ENCODE results near the gene TEDDM1.

The TEDDM1 gene

DNA sequence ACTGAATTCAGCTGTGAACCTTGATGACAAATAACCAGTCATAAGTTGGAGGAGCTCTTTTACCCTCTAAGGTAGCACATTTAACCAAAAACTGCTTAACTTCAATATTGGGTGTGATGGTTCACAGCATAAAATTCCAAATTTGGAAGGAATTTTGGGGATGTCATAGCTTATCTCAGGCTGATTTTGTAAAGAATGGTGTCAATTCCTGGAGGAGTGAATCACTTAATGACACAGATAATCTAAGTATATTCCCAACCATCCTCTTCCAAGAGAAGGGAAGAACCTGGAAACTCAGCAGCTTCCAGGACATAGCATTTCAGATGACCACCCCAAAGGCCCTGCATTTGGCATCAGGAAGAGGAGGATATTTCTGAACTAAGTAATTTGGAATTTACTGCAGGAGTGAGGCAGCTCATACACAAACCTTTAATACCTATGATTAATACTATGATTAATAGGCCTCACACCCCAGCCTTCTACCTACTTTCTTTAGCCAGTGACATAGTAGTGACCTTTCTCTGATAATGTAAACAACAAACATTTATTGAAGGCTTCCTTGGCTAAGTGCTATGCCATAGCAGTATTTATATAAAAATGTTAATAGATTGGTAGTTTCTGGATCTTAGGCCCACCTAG is 23.4 kb downstream of the TEDDM1 start:
- no peak for DNase-seq

DNA sequence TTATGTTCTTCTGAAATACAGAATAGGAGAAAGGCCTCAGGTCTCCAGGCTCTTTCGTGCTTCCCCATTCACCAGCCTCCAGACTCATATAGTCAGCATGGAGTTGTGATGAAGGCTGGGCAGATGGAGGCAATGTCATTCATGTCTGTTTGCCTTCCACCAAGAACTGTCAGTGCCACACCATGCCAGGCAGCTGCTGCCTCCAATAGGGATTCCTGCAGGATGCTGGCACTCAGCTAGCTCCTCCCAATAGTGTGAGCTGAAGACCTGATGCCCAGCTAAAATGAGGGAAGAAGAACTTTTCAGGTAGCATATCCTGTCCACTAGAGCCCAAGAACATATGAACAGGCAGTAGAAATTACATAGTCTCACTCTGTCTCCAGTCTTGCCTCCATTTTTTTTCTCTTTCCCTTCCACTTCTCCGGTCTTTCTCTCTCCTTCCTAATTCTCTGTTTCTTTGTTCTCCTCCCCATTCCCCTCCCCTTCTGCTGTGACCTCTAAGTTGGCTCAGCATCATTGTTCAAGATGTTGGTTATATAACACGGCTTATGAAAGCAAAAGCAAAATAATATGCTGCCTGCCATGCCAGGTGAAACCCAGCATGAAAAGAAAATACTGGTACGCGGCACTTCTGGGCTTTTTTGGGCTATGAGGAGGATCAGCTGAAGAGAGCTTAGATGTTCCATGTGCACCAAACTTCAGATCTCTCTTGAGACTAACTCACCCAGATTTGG is 26.2 kb downstream of the TEDDM1 start:
- no peak for DNase-seq

DNA sequence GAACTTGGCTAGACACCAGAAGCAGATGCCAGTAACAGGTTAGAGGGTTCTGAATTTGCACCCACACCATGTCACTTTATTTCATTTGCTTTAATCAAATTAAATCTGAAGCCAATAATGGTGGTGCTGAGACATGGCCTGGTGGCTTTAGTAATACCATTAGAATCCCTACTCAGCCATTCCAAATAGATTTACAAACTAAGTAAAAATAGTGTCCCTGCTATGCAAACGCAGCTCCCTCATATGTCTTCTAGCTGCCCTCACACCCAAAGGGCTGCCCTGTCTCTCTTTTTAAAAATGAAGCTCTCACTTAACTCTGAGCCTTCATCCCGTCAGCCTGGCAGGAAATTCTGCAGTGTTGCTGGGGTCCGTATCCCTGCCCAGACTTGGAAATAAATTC is 29.9 kb downstream of the TEDDM1 start:
- no peak for DNase-seq

DNA sequence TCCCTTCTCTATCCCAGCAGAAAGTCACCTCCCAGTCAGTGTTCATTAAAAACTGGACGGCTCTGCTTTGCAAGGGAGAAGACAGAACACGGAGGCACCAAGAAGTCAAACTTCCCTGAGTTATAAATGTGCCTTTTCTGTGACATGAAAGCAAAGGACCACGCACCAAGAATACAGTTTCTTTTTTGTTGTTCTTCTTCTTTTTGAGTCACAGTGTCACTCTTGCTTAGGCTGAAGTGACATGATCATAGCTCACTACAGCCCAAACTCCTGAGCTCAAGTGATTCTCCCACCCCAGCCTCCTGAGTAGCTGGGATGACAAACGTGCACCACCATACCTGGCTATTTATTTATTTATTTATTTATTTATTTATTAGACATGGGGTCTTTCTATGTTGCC is 31.6 kb downstream of the TEDDM1 start:
- no peak for DNase-seq

DNA sequence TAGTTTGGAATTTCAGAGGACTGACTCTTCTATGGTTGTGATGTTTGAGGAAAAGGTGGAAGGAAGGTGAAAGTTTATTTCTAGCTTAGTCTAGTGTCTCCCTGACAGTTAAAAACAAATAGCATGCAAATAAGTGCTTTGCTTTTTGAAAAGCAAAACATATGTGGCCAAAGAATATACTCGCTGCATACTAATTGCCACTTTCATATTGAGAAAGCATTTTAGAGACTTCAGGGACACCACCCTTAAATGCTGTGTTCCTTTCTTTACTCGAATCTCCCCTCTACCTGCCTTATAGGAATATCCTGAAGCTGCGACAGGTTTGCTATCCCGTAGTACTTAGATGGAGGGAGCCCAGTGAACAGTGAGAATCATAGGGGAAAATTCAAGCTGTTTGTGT is 32.1 kb downstream of the TEDDM1 start:
- DNase-seq = no peak

DNA sequence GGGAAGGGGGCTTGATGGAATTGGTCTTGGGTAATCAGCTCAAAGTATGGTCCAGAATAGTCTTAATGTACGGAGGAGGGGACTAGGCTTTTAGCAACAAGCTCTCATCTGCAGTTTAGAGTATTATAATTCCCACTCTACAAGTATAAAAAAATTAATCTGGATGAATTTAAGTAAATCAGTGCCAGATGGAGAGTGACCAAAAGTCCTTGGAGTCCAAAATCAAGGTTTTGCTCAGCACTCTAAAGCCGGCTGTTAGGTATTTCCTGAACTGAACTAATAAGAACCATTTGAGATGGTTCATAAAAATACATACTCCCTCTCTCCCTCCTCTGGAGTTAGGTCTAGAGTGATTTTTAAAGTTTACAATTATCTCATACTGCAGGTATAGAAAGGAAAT is 32.5 kb downstream of the TEDDM1 start:
- DNase-seq = no peak

DNA sequence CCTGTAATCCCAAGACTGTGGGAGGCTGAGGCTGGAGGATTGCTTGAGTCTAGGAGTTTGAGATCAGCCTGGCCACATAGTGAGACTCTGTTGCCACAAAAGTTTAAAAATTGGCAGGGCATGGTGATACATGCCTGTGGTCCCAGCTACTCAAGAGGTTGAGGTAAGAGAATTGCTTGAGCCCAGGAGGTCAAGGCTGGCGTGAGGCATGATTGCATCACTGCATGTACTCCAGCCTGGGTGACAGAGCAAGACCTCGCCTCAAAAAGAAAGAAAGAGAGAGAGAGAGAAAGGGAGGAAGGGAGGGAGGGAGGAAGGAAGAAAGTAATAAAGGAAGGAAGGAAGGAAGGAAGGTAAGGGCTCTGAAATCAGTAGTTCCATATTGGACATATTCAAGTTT is 33.9 kb downstream of the TEDDM1 start:
- DNase-seq = no peak

DNA sequence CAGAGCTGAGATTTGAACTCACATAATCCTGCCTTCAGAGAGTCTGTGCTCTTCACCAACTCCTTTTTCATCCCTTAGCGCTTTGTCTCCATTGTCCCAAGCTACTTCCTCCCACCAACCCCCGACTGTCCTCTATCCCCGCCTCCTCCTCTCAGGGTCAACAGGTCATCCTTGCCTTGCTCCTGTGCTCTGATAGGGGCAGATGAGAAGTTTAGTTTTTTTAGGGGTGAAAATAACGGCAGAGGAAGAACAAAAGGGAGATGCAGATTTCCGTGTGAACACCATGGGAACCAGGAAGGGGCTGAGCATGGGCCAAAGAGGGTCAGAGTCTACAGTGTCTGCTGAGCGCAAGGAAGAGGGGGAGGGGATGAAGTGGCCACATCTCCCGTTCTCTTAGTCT is 40.8 kb downstream of the TEDDM1 start:
- DNase-seq = no peak

DNA sequence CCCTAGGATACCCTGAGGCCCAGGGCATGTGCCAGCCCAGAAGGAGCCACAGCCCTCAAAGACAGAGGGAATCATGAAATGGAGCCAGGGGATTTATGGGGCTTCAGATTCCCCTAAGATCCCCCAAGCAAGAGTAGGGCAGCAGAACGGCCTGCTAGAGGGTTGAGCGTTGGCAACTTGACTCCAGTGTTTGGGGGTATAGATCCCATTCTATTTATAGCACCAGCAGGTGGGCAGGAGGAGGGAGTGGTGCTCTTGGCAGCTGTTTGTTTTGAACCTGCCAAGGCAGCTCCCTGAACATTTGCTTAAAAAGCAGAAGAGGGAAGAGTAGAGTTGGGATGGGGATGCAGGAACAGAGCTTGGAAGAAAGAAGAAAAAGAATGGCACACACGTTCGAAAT is 42.6 kb downstream of the TEDDM1 start:
- no peak for DNase-seq

DNA sequence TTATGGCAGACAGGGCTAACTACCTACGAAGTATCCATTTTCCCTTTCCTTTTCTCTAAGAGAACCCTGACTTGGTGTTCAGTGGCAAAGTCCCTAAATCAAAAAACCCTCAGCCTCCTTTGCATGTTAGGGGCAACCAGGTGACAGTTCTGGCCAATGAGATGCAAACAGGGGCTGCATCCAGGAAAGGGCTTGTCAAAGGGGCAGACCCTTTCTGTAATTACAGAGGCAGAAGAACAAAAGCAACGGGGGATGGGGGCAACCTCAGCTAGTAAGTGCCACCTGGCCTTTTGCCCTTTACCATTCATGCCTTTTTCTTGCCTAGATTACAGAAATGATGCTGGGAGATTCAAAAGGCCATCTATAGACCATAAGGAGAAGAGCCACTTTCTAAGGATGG is 43.3 kb downstream of the TEDDM1 start:
- DNase-seq = no peak

DNA sequence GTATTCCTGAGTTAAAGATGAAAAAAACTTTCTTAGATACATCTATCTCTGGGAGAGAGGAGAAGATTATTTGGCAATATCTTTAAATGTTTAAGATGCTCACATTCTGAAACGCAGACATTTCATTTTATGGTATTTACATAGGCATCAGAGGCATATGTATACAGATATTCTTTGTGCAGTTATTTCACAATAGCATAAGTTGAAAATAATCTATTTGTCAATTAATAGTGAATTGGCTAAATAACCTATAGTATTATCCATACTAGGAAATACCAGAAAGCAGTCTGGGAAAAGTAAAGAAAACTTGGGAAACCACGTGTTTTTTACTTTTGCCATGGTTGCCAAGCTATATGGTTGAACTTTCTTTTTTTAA is 44.8 kb downstream of the TEDDM1 start:
- DNase-seq = no peak

DNA sequence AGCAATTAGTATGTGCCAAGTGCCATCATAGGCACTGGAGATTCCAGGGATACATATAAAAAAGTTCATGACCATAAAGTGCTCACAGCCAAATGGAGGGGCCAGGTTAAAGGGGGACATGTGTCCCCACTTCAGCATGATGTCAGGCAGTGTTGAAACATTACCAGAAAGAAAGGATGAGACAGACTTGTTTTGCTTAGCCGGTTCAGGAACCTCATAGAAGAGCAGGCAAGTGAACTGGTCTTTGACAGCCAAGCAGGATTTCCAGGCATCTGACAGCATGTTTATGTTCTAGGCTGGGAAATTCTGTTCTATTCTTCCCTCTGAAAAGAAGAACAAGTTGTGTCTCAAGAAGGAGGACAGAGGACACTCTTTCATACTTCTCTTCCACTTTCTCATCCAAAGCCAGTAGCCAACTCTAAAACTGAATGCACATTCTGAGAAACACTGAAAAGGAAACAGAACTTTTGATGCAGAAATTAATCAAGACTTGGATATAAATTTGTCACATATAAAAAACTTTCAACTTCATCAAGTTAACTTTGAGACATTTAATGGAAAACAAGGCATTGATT is 48.6 kb downstream of the TEDDM1 start:
- DNase-seq = no peak

DNA sequence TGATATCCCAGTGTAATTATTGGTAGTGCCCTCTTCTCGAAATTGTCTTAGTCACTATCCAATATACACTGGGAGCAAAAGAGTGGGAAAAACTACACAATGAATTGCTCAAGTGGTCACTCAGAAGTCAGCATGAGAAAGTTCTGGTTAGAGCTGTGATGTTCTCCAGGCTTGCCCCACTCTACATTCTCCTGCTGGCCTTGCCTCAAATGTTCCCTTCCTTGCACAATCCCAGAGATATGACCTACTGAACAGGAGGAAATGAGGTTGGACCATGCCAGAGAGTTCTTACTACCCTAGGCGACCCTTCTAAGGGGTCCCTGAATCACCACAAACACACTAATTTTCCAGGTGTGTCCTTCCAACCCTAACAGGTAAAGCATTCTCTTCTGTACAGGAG is 49.6 kb downstream of the TEDDM1 start:
- no peak for DNase-seq

DNA sequence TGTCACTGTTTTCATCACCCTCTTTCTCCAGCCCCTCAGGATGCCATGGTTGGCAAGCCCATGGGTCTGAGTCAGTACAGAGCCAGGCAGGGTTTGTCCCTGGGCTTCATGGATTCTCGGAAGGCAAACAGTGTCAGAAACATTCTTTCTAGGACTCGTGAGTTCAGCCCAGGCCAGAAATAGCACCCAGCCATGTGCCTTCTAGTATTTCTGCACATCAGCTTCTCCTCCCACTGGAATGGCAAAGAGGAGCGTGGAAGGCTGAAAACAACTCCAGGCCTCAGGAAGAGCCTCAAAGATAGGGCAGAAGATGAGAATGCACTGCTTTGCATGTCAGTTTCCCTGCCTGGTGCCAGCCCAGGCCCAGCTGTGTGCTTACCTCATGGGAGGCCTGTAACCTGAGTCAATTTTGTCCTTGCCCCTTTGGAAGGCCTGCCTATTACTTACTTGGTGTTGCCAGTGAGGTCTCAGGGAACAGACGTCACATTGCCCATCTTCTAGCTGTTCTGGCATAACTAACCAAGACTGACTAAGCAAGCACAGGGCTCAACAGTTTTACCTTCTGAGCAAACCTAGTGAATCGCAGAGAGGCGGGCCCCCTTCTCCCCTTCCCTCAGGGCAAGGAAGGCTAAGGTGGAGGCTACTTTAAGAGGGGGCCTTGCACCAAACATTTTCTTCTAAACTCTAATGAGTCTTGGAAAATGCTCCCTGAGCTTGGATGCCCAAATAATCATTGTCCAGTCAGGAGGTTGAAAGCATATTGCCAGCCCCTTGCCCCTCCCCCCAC is 51.3 kb downstream of the TEDDM1 start:
- DNase-seq = no peak
